H54 (cell line): ENCODE results near the gene SNAPC4.

Source experiments
- DNase-seq: peaks from one replicate; pipeline ENCODE4 v3.0.0; 2011; ENCODE audit warnings: low spot score, mixed read lengths; ENCODE audit not compliant: insufficient read length
- FAIRE-seq: peaks from 3 replicates; lab custom pipeline; 2011; peaks lifted over from hg19 to GRCh38; lab: Jason Lieb, UNC
- POLR2A ChIP-seq: IDR thresholded peaks from 2 replicates; pipeline ENCODE4 v1.6.1; 2011; ENCODE audit warnings: low read depth, mild to moderate bottlenecking, low read length

The SNAPC4 gene

GRCh38 chr9:136372561-136373299, 27.2 kb downstream of the SNAPC4 start:
- TF ChIP-seq POLR2A, result no peak
- no peak for FAIRE-seq
- DNase-seq, result peak; percentile 68

- no peak for DNase-seq
- FAIRE-seq, result no peak
- no peak for TF ChIP-seq POLR2A
Observed at GRCh38 chr9:136372006-136372405, 28.0 kb downstream of the SNAPC4 start.

GRCh38 chr9:136371533-136371880, 28.5 kb downstream of the SNAPC4 start:
- no peak for FAIRE-seq
- no peak for TF ChIP-seq POLR2A
- no peak for DNase-seq

GRCh38 chr9:136370687-136371532, 29.1 kb downstream of the SNAPC4 start:
- FAIRE-seq (no peak), DNase-seq (no peak)
- TF ChIP-seq POLR2A, result no peak

GRCh38 chr9:136370037-136370436, 29.9 kb downstream of the SNAPC4 start:
- no peak for TF ChIP-seq POLR2A
- FAIRE-seq, result no peak
- no peak for DNase-seq

GRCh38 chr9:136368190-136368589, 31.8 kb downstream of the SNAPC4 start:
- DNase-seq, result no peak
- FAIRE-seq, result no peak
- no peak for TF ChIP-seq POLR2A

- no peak for DNase-seq
- no peak for TF ChIP-seq POLR2A
Observed at GRCh38 chr9:136367296-136368145, 32.4 kb downstream of the SNAPC4 start.

GRCh38 chr9:136366826-136367225, 33.1 kb downstream of the SNAPC4 start:
- FAIRE-seq, result no peak

More at GRCh38 chr9:136367296-136368145, 32.4 kb downstream of the SNAPC4 start:
- FAIRE-seq, result no peak

GRCh38 chr9:136365775-136366222, 34.2 kb downstream of the SNAPC4 start:
- no peak for DNase-seq
- FAIRE-seq, result no peak
- no peak for TF ChIP-seq POLR2A

More at GRCh38 chr9:136366826-136367225, 33.1 kb downstream of the SNAPC4 start:
- no peak for TF ChIP-seq POLR2A
- DNase-seq, result no peak

GRCh38 chr9:136364942-136365774, 34.8 kb downstream of the SNAPC4 start:
- FAIRE-seq (no peak), DNase-seq (no peak)
- TF ChIP-seq POLR2A, result no peak

- DNase-seq (no peak), FAIRE-seq (no peak)
- TF ChIP-seq POLR2A, result 0 out of 2 replicates have a peak, but pooled peaks have one; percentile 6
Observed at GRCh38 chr9:136363949-136364748, 35.8 kb downstream of the SNAPC4 start.

GRCh38 chr9:136363106-136363948, 36.6 kb downstream of the SNAPC4 start, which contains the start of gene DNLZ:
Gene DNLZ, minus strand, starts transcription at chr9:136363744. Its CDS starts 30 bp downstream, at chr9:136363714.
- TF ChIP-seq POLR2A, result peak; percentile 71
- DNase-seq (peak; percentile 100), FAIRE-seq (peak; percentile 92)
